ENCODE results near the gene RAD50. TPM values are rescaled to one million over a fixed set of nuclear protein-coding genes. Genes with fewer than 3 reads are reported as not detected.
A peak's percentile ranks its signal among the peaks of the same experiment; 100 is the strongest.

Gene RAD50
- total RNA-seq, 1 donor from 2014 or later = 48.2 TPM

- Mint-ChIP-seq H3K27ac (no peak overlapping the region), H3K36me3 (no peaks in the 10 kb centered on the region), H3K4me1 (peaks cover 22% of the 10 kb centered on the region), H3K9me3 (no peaks in the 10 kb centered on the region), H3K27me3 (ENCODE audit: insufficient read depth, low read depth) (no peaks in the 10 kb centered on the region), H3K4me3 (no peak overlapping the region)
- Histone ChIP-seq H3K9me3 (ENCODE audit: low read depth) (no peaks in the 10 kb centered on the region), H3K4me1 (no peaks in the 10 kb centered on the region), H3K27me3 (no peaks in the 10 kb centered on the region), H3K27ac (no peak overlapping the region), H2AFZ (replicated peaks) (no peak overlapping the region), H3K9ac (no peak overlapping the region), H4K20me1 (ENCODE audit: low read depth) (no peaks in the 10 kb centered on the region), H3K79me2 (ENCODE audit: low read depth) (no peaks in the 10 kb centered on the region), H3F3A (ENCODE audit: low read depth) (no peaks in the 10 kb centered on the region), H3K36me3 (no peaks in the 10 kb centered on the region), H3K4me3 (no peak overlapping the region), H3K4me2 (no peak overlapping the region)
- DNase-seq (ENCODE audit: low spot score) = no peak
- no peak for TF ChIP-seq EZH2 (IDR thresholded peaks at IDR 0.05)
- no peak for TF ChIP-seq CTCF (IDR thresholded peaks at IDR 0.05)
- no peak for TF ChIP-seq EZH2phosphoT487 (IDR thresholded peaks at IDR 0.05)
Measured at GRCh38 chr5:132662925-132663770, 106.4 kb downstream of the RAD50 start.

- no peaks in the 10 kb centered on the region for H3K36me3 Mint-ChIP-seq
Measured at GRCh38 chr5:132663771-132664695, 107.3 kb downstream of the RAD50 start.

GRCh38 chr5:132664696-132665209 lies 108.0 kb downstream of the RAD50 start:
- H2AFZ ChIP-seq (replicated peaks) = no peak overlapping the region

More at GRCh38 chr5:132663771-132664695, 107.3 kb downstream of the RAD50 start:
- no peaks in the 10 kb centered on the region for H3K9me3 ChIP-seq (ENCODE audit: low read depth)
- H3K27me3 Mint-ChIP-seq (ENCODE audit: insufficient read depth, low read depth) = peaks cover 2% of the 10 kb centered on the region
- TF ChIP-seq EZH2phosphoT487 (IDR thresholded peaks at IDR 0.05) (no peak), CTCF (IDR thresholded peaks at IDR 0.05) (no peak), EZH2 (IDR thresholded peaks at IDR 0.05) (no peak)
- H3K9ac ChIP-seq = no peak overlapping the region
- H3K4me2 ChIP-seq = no peak overlapping the region
- peak overlapping the region; percentile 26 for H2AFZ ChIP-seq (replicated peaks)
- H3K27ac Mint-ChIP-seq = peak overlapping the region; percentile 72
- no peaks in the 10 kb centered on the region for H3K36me3 ChIP-seq
- no peak overlapping the region for H3K4me3 ChIP-seq
- H3K4me3 Mint-ChIP-seq = no peak overlapping the region
- H3K9me3 Mint-ChIP-seq = no peaks in the 10 kb centered on the region
- no peaks in the 10 kb centered on the region for H3K4me1 ChIP-seq
- peaks cover 22% of the 10 kb centered on the region for H3K4me1 Mint-ChIP-seq
- H3K79me2 ChIP-seq (ENCODE audit: low read depth) = no peaks in the 10 kb centered on the region
- no peak overlapping the region for H3K27ac ChIP-seq
- no peaks in the 10 kb centered on the region for H3F3A ChIP-seq (ENCODE audit: low read depth)
- DNase-seq (ENCODE audit: low spot score) = no peak
- no peaks in the 10 kb centered on the region for H3K27me3 ChIP-seq
- no peaks in the 10 kb centered on the region for H4K20me1 ChIP-seq (ENCODE audit: low read depth)

More at GRCh38 chr5:132664696-132665209, 108.0 kb downstream of the RAD50 start:
- no peaks in the 10 kb centered on the region for H3K79me2 ChIP-seq (ENCODE audit: low read depth)
- no peaks in the 10 kb centered on the region for H3K9me3 ChIP-seq (ENCODE audit: low read depth)
- H3K4me3 Mint-ChIP-seq = no peak overlapping the region
- H3F3A ChIP-seq (ENCODE audit: low read depth) = no peaks in the 10 kb centered on the region
- no peak overlapping the region for H3K4me2 ChIP-seq
- H3K27me3 ChIP-seq = no peaks in the 10 kb centered on the region
- no peaks in the 10 kb centered on the region for H3K36me3 Mint-ChIP-seq
- no peaks in the 10 kb centered on the region for H3K9me3 Mint-ChIP-seq
- H3K27ac Mint-ChIP-seq = no peak overlapping the region
- no peak overlapping the region for H3K4me3 ChIP-seq
- no peaks in the 10 kb centered on the region for H4K20me1 ChIP-seq (ENCODE audit: low read depth)
- H3K4me1 Mint-ChIP-seq = peaks cover 22% of the 10 kb centered on the region
- no peak overlapping the region for H3K27ac ChIP-seq
- H3K27me3 Mint-ChIP-seq (ENCODE audit: insufficient read depth, low read depth) = peaks cover 3% of the 10 kb centered on the region
- no peak overlapping the region for H3K9ac ChIP-seq
- H3K4me1 ChIP-seq = no peaks in the 10 kb centered on the region
- no peak for DNase-seq (ENCODE audit: low spot score)
- H3K36me3 ChIP-seq = no peaks in the 10 kb centered on the region
- TF ChIP-seq EZH2phosphoT487 (IDR thresholded peaks at IDR 0.05) (no peak), CTCF (IDR thresholded peaks at IDR 0.05) (no peak), EZH2 (IDR thresholded peaks at IDR 0.05) (no peak)
